ENCODE data around the gene DGUOK.
A peak's percentile ranks its signal among the peaks of the same experiment; 100 is the strongest.

DGUOK gene

GRCh38 chr2:73894877-73895276 lies 31.8 kb upstream of the DGUOK start:
- no peak for DNase-seq (ENCODE audit: low read depth)
- H3K4me3 ChIP-seq (ENCODE audit: low read depth, low read length), result no peak overlapping the region
- TF ChIP-seq, protein P1, sequence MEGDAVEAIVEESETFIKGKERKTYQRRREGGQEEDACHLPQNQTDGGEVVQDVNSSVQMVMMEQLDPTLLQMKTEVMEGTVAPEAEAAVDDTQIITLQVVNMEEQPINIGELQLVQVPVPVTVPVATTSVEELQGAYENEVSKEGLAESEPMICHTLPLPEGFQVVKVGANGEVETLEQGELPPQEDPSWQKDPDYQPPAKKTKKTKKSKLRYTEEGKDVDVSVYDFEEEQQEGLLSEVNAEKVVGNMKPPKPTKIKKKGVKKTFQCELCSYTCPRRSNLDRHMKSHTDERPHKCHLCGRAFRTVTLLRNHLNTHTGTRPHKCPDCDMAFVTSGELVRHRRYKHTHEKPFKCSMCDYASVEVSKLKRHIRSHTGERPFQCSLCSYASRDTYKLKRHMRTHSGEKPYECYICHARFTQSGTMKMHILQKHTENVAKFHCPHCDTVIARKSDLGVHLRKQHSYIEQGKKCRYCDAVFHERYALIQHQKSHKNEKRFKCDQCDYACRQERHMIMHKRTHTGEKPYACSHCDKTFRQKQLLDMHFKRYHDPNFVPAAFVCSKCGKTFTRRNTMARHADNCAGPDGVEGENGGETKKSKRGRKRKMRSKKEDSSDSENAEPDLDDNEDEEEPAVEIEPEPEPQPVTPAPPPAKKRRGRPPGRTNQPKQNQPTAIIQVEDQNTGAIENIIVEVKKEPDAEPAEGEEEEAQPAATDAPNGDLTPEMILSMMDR (IDR thresholded peaks at IDR 0.05; ENCODE audit: insufficient read depth, low read depth, low read length, missing control alignments), result no peak

DNA sequence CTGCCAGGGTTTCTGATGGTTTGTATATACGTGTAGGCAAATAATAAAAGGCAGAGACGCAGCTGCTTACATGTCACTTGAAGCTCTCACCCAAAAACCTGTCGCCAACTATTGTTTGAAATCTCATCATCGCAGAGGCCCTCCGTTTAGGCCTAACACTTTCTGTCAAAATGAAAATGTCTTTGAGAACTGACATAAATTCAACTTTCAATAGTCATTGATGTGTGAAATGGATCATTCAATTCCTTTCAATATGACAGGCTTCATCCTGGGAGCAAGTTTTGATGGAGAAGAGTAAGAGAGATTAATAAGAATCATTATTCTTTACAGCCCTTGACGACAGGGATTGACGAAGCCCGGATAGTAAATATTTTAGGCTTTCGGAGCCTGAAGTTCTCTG lies 31.2 kb upstream of the DGUOK start:
- no peak for DNase-seq (ENCODE audit: low read depth)
- H3K4me3 ChIP-seq (ENCODE audit: low read depth, low read length), result no peak overlapping the region
- TF ChIP-seq, protein P1 (IDR thresholded peaks at IDR 0.05; ENCODE audit: insufficient read depth, low read depth, low read length, missing control alignments), result no peak

DNA sequence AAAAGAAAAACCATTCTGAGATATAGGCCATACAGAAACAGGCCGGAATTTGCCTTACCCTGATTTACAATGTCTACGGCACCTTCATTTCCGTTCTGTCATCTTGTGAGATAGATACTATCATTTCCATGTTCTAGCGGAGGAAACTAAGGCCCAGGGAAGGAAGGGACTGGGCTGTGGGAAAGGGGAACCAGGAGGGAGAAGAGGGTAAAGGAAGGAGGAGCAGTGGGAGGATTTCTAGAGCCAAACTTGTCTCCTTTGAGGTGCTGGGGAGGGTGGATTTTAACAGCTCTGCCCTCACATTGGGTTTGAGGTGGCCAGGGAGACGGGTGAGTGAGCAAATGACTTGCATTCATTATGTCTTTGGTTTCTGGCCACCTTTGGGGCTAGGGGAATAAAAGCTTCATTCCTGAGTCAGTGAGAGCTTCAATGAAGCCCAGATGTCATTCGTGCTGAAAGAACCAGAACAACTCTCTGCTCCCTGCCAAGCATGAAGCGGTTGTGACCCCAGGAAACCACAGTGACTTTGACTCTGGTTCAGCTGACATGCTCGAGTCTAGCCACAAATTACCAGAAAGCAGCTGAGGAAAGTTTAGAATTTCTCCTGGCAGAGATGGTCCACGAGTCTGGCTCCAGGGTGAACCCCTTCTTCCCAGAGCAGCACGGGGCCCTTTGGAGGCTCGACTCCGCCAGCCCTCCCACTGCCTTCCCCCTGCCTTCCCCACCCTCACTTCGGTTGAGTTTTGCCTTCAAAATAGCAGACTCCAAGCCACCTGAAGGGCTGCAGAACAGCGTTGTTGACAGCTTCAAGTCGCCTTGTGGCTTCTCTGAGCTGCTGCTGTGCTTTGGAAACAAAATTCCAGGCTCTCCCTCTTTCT lies 30.1 kb upstream of the DGUOK start:
- DNase-seq (ENCODE audit: low read depth), result peak; percentile 63
- H3K4me3 ChIP-seq (ENCODE audit: low read depth, low read length), result no peak overlapping the region
- TF ChIP-seq, protein P1 (IDR thresholded peaks at IDR 0.05; ENCODE audit: insufficient read depth, low read depth, low read length, missing control alignments), result no peak

GRCh38 chr2:73897240-73897583 lies 29.5 kb upstream of the DGUOK start:
- no peak overlapping the region for H3K4me3 ChIP-seq (ENCODE audit: low read depth, low read length)
- DNase-seq (ENCODE audit: low read depth), result no peak
- TF ChIP-seq, protein P1 (IDR thresholded peaks at IDR 0.05; ENCODE audit: insufficient read depth, low read depth, low read length, missing control alignments), result no peak

DNA sequence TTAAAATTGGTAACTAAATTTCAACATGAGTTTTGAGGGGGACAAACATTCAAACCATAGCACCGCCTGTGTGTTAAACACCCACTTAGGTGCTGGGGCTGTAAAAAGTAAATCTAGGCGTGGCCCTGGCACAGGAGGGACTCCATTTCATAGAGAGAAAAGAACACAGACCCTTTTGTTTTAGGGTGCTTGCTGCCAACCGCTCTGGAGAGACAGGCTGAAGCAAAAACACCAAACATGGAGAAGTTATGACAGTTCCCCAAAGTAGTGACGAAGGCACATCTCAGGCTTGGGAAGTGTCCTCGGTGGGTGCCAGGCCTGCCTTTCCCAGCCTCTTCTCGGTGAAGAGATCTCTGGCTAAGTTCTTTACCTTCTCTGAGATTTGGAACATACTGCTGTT lies 28.7 kb upstream of the DGUOK start:
- H3K4me3 ChIP-seq (ENCODE audit: low read depth, low read length), result no peak overlapping the region
- TF ChIP-seq, protein P1 (IDR thresholded peaks at IDR 0.05; ENCODE audit: insufficient read depth, low read depth, low read length, missing control alignments), result no peak
- no peak for DNase-seq (ENCODE audit: low read depth)

DNA sequence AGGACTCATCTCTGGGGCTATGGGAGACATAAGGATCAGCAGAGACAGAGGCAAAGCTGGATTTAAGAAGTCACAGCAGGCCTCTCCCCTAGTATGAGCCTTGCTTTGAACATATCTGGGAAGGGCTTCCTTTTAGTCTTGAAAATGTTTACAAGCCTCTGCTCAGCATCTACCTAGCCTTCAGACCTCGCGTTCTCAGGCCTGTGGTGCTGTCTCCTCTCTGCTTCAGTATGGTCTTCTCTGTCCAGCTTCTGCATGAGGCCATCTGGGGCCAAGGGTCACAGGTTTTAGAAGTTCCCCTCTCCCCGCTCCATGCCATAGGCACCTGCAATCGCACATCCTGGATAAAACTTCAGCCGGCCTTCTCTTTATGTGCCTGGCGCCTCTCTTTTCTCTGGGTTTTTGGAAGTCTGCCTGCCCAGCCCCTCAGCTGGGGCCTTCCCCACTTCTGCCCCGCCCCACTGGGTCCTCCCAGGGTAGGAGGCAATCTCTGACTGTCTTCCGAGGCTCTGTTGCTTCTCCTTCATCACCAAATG lies 26.8 kb upstream of the DGUOK start:
- H3K4me3 ChIP-seq (ENCODE audit: low read depth, low read length), result no peak overlapping the region
- DNase-seq (ENCODE audit: low read depth), result no peak
- TF ChIP-seq, protein P1 (IDR thresholded peaks at IDR 0.05; ENCODE audit: insufficient read depth, low read depth, low read length, missing control alignments), result no peak

All from GM12865 (cell line).